GM23248 (cell line): ENCODE results near the gene KIAA1586.

Source experiments
- EZH2 ChIP-seq: fragments of 200-600 bp; sonication (generic); IDR thresholded peaks from 2 replicates; pipeline ENCODE4 v1.6.1; 2018; ENCODE audit warnings: antibody characterized with exemption, mild to moderate bottlenecking; ENCODE audit not compliant: insufficient read depth, poor library complexity, severe bottlenecking
- EZH2phosphoT487 ChIP-seq: fragments of 200-600 bp; sonication (generic); IDR thresholded peaks from 2 replicates; pipeline ENCODE4 v1.6.1; 2018; ENCODE audit warnings: antibody characterized with exemption, moderate library complexity, mild to moderate bottlenecking, low read depth; ENCODE audit not compliant: insufficient read depth

DNA sequence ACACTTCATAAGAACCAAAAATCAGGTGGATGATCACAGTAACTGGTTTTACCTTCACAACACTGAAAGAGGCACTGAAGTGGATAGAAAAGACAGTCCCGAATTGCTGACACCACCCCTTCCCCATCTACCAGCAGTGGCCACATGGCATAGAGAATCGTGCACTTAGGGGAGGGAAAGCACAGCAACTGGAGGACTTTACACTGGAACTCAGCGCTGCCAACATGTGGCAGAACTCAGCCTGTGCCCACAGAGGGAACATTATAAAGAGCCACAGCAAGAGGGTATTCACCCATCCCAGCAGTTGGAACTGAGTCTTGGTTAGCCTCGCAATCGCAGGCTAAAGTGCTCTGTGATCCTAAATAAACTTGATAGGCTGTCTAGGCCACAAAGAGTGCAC is 6.5 kb upstream of the KIAA1586 start:
- TF ChIP-seq EZH2phosphoT487 (no peak), EZH2 (no peak)
